Fibroblast of lung (primary cell): ENCODE measurements around the gene PLXNA4. TPM values are rescaled to one million over a fixed set of nuclear protein-coding genes. Genes with fewer than 3 reads are reported as not detected.

Experiments
- DNase-seq, 2 donors: peaks; one replicate each; pipeline versions ENCODE4 v3.0.0 to v3.0.0-alpha.2; 2010; ENCODE audit warnings: low read depth in 2 of 2
- H2AFZ ChIP-seq: 2 replicates; pipeline ENCODE4 v1.5.1; 2012; ENCODE audit warnings: low read length, control low read depth, inconsistent platforms
- H3K27ac ChIP-seq: 2 replicates; pipeline ENCODE4 v1.5.1; 2011; ENCODE audit warnings: low read length, control low read depth; ENCODE audit not compliant: insufficient read depth
- H3K27me3 ChIP-seq: 2 replicates; pipeline ENCODE4 v1.5.1; 2011; ENCODE audit warnings: mild to moderate bottlenecking, low read length; ENCODE audit not compliant: control insufficient read depth, insufficient read depth
- H3K36me3 ChIP-seq: 2 replicates; pipeline ENCODE4 v1.5.1; 2011; ENCODE audit warnings: low read length; ENCODE audit not compliant: control insufficient read depth, insufficient read depth
- H3K4me1 ChIP-seq: 2 replicates; pipeline ENCODE4 v1.5.1; 2011; ENCODE audit warnings: low read length; ENCODE audit not compliant: control insufficient read depth, insufficient read depth; ENCODE audit errors: extremely low read depth
- H3K4me2 ChIP-seq: 2 replicates; pipeline ENCODE4 v1.5.1; 2011; ENCODE audit warnings: low read length, control low read depth; ENCODE audit not compliant: insufficient read depth; ENCODE audit errors: extremely low read depth
- H3K4me3 ChIP-seq, 4 experiments: fragments of 200-600 bp in 1 of 4; sonication (generic) in 1 of 4; replicated peaks in 1 of 4; 2 replicates each; pipeline ENCODE4 v1.5.1; 2011 to 2016; ENCODE audit warnings: low read length in 4 of 4, low read depth in 3 of 4, mild to moderate bottlenecking in 3 of 4, control low read depth in 2 of 4, inconsistent platforms in 1 of 4, mixed read lengths in 1 of 4; ENCODE audit not compliant: insufficient read depth in 1 of 4; ENCODE audit errors: control extremely low read depth in 1 of 4
- H3K79me2 ChIP-seq: 2 replicates; pipeline ENCODE4 v1.5.1; 2012; ENCODE audit warnings: mild to moderate bottlenecking, low read length, inconsistent platforms; ENCODE audit not compliant: control insufficient read depth, insufficient read depth
- H3K9ac ChIP-seq: 2 replicates; pipeline ENCODE4 v1.5.1; 2011; ENCODE audit warnings: mild to moderate bottlenecking, low read length, control low read depth; ENCODE audit not compliant: insufficient read depth
- H3K9me3 ChIP-seq: 2 replicates; pipeline ENCODE4 v1.5.1; 2012; ENCODE audit warnings: low read depth, low read length; ENCODE audit not compliant: control insufficient read depth, insufficient read depth
- H4K20me1 ChIP-seq: 2 replicates; pipeline ENCODE4 v1.5.1; 2011; ENCODE audit warnings: low read length; ENCODE audit not compliant: control insufficient read depth, insufficient read depth; ENCODE audit errors: extremely low read depth
- EZH2 ChIP-seq: IDR thresholded peaks from 2 replicates; pipeline ENCODE4 v1.5.1; 2012; ENCODE audit warnings: low read length, control low read depth, mild to moderate bottlenecking; ENCODE audit errors: missing control alignments
- polyA plus RNA-seq, 2 donors: library from polyadenylated mRNA; depleted of rRNA in 1 of 2; stranded (reverse) in 1 of 2; unstranded in 1 of 2; fragments of >200 nt; gene quantifications; 2 replicates each; pipeline ENCODE4 v1.2.1, GENCODE V29; 2011 to 2012; ENCODE audit warnings: missing spikeins in 1 of 2
- total RNA-seq: library from RNA; depleted of rRNA; stranded (reverse); fragments of >200 nt; gene quantifications from 2 replicates; pipeline ENCODE4 v1.2.1, GENCODE V29; 2014
- TF ChIP-seq, protein P1 (sequence below), 2 donors: IDR thresholded peaks in 1 of 2; conservative IDR thresholded peaks in 1 of 2; 1 replicate in 1 of 2; 2 replicates in 1 of 2; pipeline ENCODE4 v1.5.1; 2011 to 2012; ENCODE audit warnings: low read length in 2 of 2, control low read depth in 1 of 2, inconsistent platforms in 1 of 2, low read depth in 1 of 2, mild to moderate bottlenecking in 1 of 2

Gene PLXNA4
- total and polyA plus RNA-seq, 2 donors (not counting 1 experiment from before 2014, with no cell fraction given) = 1.2 to 1.5 TPM

DNA sequence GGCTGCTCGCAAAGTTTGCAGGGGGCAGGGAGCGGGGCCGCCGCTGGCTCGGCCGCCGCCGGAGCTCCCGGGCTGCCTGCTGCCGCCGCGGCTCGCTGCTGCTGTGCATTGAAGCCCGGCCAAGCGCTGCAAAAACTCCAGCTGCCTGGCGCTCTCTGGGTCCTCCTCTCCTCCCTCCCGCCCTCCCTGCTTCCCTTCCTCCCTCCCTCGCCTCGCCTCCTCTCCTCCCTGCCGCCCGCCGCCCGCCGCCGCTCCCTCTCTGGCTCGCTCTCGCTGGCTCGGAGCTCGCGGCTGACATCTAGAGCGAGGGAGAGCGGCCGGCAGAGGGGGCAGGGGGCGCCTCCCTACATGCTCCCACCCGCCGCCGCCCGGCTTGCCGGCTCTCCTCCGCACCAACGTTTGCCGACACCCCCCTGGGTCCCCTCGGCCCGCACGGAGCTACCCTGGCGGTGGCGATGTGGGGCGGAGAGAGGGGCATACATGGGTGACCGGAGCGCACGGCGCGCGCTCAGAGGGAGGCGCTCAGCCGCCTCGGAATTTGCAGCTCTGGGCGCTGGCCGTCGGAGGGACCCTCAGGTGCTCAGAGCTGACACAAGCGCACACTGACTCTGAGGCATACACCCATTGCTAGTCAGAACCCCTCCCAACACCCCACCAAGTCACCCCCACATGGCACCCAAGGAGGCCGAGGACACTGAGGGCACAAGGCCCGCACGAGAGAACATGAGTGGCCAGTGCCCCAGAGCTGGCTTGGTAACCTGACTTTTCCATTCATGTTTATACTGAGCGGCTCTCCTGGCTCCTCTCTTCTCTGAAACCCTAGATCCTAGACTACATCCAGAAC lies 1.2 kb upstream of the PLXNA4 start:
- Histone ChIP-seq H3K4me3 (peak overlapping the region in 3 of 4 experiments; percentile 14 to 42 (median 19)), H3K79me2 (no peaks in the 10 kb centered on the region), H3K27me3 (peaks cover 8% of the 10 kb centered on the region), H3K4me2 (peak overlapping the region; percentile 52), H3K4me1 (no peaks in the 10 kb centered on the region), H3K9ac (no peak overlapping the region), H3K36me3 (no peaks in the 10 kb centered on the region), H2AFZ (no peak overlapping the region), H3K27ac (no peak overlapping the region), H4K20me1 (no peaks in the 10 kb centered on the region), H3K9me3 (no peaks in the 10 kb centered on the region)
- peak; percentile 75 to 82 for DNase-seq
- TF ChIP-seq, protein P1, sequence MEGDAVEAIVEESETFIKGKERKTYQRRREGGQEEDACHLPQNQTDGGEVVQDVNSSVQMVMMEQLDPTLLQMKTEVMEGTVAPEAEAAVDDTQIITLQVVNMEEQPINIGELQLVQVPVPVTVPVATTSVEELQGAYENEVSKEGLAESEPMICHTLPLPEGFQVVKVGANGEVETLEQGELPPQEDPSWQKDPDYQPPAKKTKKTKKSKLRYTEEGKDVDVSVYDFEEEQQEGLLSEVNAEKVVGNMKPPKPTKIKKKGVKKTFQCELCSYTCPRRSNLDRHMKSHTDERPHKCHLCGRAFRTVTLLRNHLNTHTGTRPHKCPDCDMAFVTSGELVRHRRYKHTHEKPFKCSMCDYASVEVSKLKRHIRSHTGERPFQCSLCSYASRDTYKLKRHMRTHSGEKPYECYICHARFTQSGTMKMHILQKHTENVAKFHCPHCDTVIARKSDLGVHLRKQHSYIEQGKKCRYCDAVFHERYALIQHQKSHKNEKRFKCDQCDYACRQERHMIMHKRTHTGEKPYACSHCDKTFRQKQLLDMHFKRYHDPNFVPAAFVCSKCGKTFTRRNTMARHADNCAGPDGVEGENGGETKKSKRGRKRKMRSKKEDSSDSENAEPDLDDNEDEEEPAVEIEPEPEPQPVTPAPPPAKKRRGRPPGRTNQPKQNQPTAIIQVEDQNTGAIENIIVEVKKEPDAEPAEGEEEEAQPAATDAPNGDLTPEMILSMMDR (conservative IDR thresholded peaks at IDR 0.05 in 1 of 2, IDR thresholded peaks at IDR 0.05 in 1 of 2; ENCODE audit: low read depth in 1 of 2, low read length in 2 of 2) = peak in 1 of 2 donors; percentile 13
- TF ChIP-seq EZH2 = peak; percentile 68

DNA sequence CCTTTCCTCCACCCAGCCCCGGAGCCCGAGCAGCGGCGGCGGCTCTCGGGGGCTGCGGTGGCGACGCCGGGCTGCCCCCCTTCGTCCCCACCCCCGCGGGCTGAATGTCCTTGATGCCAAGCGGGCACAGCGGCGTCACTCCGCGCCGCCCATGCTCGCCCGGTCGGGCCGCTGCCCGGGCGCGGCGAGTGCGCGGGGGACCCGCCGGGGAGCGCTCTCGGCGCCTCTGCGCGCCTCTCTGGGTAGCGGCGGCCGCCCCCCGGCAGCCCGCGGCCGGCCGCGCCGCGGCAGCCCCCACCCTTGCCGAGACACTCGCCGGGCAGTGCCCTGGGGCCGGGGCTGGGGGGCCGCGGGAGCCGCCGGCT lies 433 bp upstream of the PLXNA4 start:
- Histone ChIP-seq H3K4me1 (peaks cover 3% of the 10 kb centered on the region), H3K36me3 (no peaks in the 10 kb centered on the region), H2AFZ (no peak overlapping the region), H3K27ac (no peak overlapping the region), H3K4me3 (peak overlapping the region; percentile 38 to 58 (median 48)), H3K9me3 (no peaks in the 10 kb centered on the region), H4K20me1 (no peaks in the 10 kb centered on the region), H3K27me3 (peaks cover 7% of the 10 kb centered on the region), H3K4me2 (peak overlapping the region; percentile 64), H3K9ac (peak overlapping the region; percentile 46), H3K79me2 (no peaks in the 10 kb centered on the region)
- no peak for DNase-seq
- TF ChIP-seq, protein P1 (conservative IDR thresholded peaks at IDR 0.05 in 1 of 2, IDR thresholded peaks at IDR 0.05 in 1 of 2; ENCODE audit: low read depth in 1 of 2, low read length in 2 of 2) = no peak

DNA sequence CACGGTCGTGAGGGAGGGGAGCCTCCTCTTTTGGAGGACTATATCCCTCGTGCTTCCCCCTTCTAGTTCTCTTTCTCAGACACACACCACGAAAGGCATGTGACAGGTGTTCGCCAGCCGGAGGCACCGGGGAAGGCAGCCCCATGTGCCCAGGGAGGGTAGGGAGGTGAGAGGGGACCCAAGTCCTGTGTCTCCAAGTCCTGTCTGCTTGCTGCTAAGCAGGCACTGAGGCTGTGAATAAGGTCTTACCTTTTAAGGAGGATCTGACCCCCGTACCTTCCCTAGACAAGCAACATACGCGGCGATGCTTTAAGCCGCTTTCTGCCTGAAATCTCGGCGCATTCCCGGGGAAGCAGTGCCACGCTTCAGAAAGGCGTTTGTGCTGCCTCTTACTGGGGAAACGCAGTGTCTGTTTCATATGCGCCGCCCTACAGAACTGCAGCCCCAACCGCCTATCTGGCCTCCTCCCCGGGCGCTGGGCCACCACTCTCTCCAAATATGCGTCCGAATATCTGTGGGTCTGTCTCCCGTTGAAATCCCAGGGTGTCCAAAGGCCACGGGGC lies 770 bp downstream of the PLXNA4 start:
- Histone ChIP-seq H3K4me2 (peak overlapping the region; percentile 69), H4K20me1 (no peaks in the 10 kb centered on the region), H2AFZ (no peak overlapping the region), H3K79me2 (no peaks in the 10 kb centered on the region), H3K36me3 (no peaks in the 10 kb centered on the region), H3K4me3 (peak overlapping the region; percentile 38 to 58 (median 48)), H3K4me1 (peaks cover 3% of the 10 kb centered on the region), H3K9ac (no peak overlapping the region), H3K27me3 (peaks cover 7% of the 10 kb centered on the region), H3K27ac (no peak overlapping the region), H3K9me3 (no peaks in the 10 kb centered on the region)
- DNase-seq = peak; percentile 66 to 76
- TF ChIP-seq, protein P1 (conservative IDR thresholded peaks at IDR 0.05 in 1 of 2, IDR thresholded peaks at IDR 0.05 in 1 of 2; ENCODE audit: low read depth in 1 of 2, low read length in 2 of 2) = peak; percentile 14 to 36
- peak; percentile 68 for TF ChIP-seq EZH2
